Neural progenitor cell (in vitro differentiated cells): ENCODE results near the gene CEP19. TPM values are rescaled to one million over a fixed set of nuclear protein-coding genes. Genes with fewer than 3 reads are reported as not detected.
A peak's percentile ranks its signal among the peaks of the same experiment; 100 is the strongest.

ENCODE experiments used
- DNase-seq: peaks from one replicate; pipeline ENCODE4 v3.0.0-alpha.2; 2016; ENCODE audit warnings: low spot score
- H2AFZ ChIP-seq: fragments of 200-600 bp; sonication (generic); replicated peaks from 2 replicates; pipeline ENCODE4 v1.6.1; 2016; ENCODE audit warnings: antibody characterized with exemption
- H3F3A ChIP-seq: fragments of 200-600 bp; sonication (generic); 2 replicates; pipeline ENCODE4 v1.6.1; 2016; ENCODE audit warnings: antibody characterized with exemption, low read depth
- H3K27ac ChIP-seq: fragments of 200-600 bp; sonication (generic); 2 replicates; pipeline ENCODE4 v1.5.1; 2016; ENCODE audit warnings: mild to moderate bottlenecking
- H3K27me3 ChIP-seq: fragments of 200-600 bp; sonication (generic); 2 replicates; pipeline ENCODE4 v1.6.1; 2016; ENCODE audit warnings: mild to moderate bottlenecking, moderate library complexity
- H3K36me3 ChIP-seq: fragments of 200-600 bp; sonication (generic); 2 replicates; pipeline ENCODE4 v1.5.1; 2016
- H3K4me1 ChIP-seq: fragments of 200-600 bp; sonication (generic); 2 replicates; pipeline ENCODE4 v1.6.1; 2016; ENCODE audit warnings: mixed run types
- H3K4me2 ChIP-seq: fragments of 200-600 bp; sonication (generic); 2 replicates; pipeline ENCODE4 v1.6.1; 2016
- H3K4me3 ChIP-seq: fragments of 200-600 bp; sonication (generic); 2 replicates; pipeline ENCODE4 v1.5.1; 2016
- H3K79me2 ChIP-seq: fragments of 200-600 bp; sonication (generic); 2 replicates; pipeline ENCODE4 v1.6.1; 2016; ENCODE audit warnings: low read depth
- H3K9ac ChIP-seq: fragments of 200-600 bp; sonication (generic); 2 replicates; pipeline ENCODE4 v1.6.1; 2016
- H3K9me3 ChIP-seq: fragments of 200-600 bp; sonication (generic); 2 replicates; pipeline ENCODE4 v1.5.1; 2016; ENCODE audit warnings: low read depth
- H4K20me1 ChIP-seq: fragments of 200-600 bp; sonication (generic); 2 replicates; pipeline ENCODE4 v1.6.1; 2016; ENCODE audit warnings: low read depth
- H3K27ac Mint-ChIP-seq: 3 replicates; pipeline ENCODE4 v1.8.0; 2021; ENCODE audit warnings: mixed read lengths
- H3K27me3 Mint-ChIP-seq: 2 replicates; pipeline ENCODE4 v1.8.0; 2022; ENCODE audit warnings: low read depth, mild to moderate bottlenecking, inconsistent platforms, moderate library complexity, mixed read lengths; ENCODE audit not compliant: insufficient read depth
- H3K36me3 Mint-ChIP-seq: 3 replicates; pipeline ENCODE4 v1.8.0; 2021; ENCODE audit warnings: mixed read lengths
- H3K4me1 Mint-ChIP-seq: 3 replicates; pipeline ENCODE4 v1.8.0; 2021; ENCODE audit warnings: mixed read lengths
- H3K4me3 Mint-ChIP-seq: 3 replicates; pipeline ENCODE4 v1.8.0; 2021; ENCODE audit warnings: mild to moderate bottlenecking, moderate library complexity, mixed read lengths
- H3K9me3 Mint-ChIP-seq: 3 replicates; pipeline ENCODE4 v1.8.0; 2020; ENCODE audit warnings: mixed read lengths
- CTCF ChIP-seq: fragments of 200-600 bp; sonication (generic); IDR thresholded peaks from 2 replicates; pipeline ENCODE4 v1.5.1; 2017; ENCODE audit warnings: antibody characterized with exemption, mild to moderate bottlenecking
- EZH2 ChIP-seq: fragments of 200-600 bp; sonication (generic); IDR thresholded peaks from 2 replicates; pipeline ENCODE4 v1.6.1; 2017; ENCODE audit warnings: antibody characterized with exemption, mild to moderate bottlenecking, moderate library complexity
- EZH2phosphoT487 ChIP-seq: fragments of 200-600 bp; sonication (generic); IDR thresholded peaks from 2 replicates; pipeline ENCODE4 v1.6.1; 2017; ENCODE audit warnings: antibody characterized with exemption
- total RNA-seq: library from RNA; depleted of rRNA; stranded (reverse); fragments of >200 nt; gene quantifications from 2 replicates; pipeline ENCODE4 v1.2.3, GENCODE V29; 2015; ENCODE audit warnings: low replicate concordance

The CEP19 gene
- total RNA-seq, 1 donor from 2014 or later, result 7.0 TPM

GRCh38 chr3:196706731-196707130 is 5.3 kb downstream of the CEP19 start:
- H3K4me1 ChIP-seq, result no peaks in the 10 kb centered on the region
- no peak overlapping the region for H3K9ac ChIP-seq
- H3K27me3 Mint-ChIP-seq, result no peaks in the 10 kb centered on the region
- H4K20me1 ChIP-seq, result no peaks in the 10 kb centered on the region
- peaks cover 9% of the 10 kb centered on the region for H3K4me1 Mint-ChIP-seq
- no peaks in the 10 kb centered on the region for H3K9me3 ChIP-seq
- H3K79me2 ChIP-seq, result no peaks in the 10 kb centered on the region
- H2AFZ ChIP-seq, result no peak overlapping the region
- H3F3A ChIP-seq, result peaks cover 7% of the 10 kb centered on the region
- peaks cover 5% of the 10 kb centered on the region for H3K36me3 Mint-ChIP-seq
- H3K4me3 ChIP-seq, result no peak overlapping the region
- H3K27ac ChIP-seq, result no peak overlapping the region
- no peak for DNase-seq
- peaks cover 9% of the 10 kb centered on the region for H3K27me3 ChIP-seq
- H3K27ac Mint-ChIP-seq, result no peak overlapping the region
- no peaks in the 10 kb centered on the region for H3K9me3 Mint-ChIP-seq
- H3K36me3 ChIP-seq, result no peaks in the 10 kb centered on the region
- H3K4me2 ChIP-seq, result no peak overlapping the region
- no peak for TF ChIP-seq EZH2
- TF ChIP-seq EZH2phosphoT487, result no peak
- no peak for TF ChIP-seq CTCF
- H3K4me3 Mint-ChIP-seq, result no peak overlapping the region

- no peak overlapping the region for H3K9ac ChIP-seq
- TF ChIP-seq EZH2 (no peak), CTCF (no peak), EZH2phosphoT487 (no peak)
- no peak overlapping the region for H3K4me2 ChIP-seq
- no peaks in the 10 kb centered on the region for H3K4me1 ChIP-seq
- H3K36me3 ChIP-seq, result no peaks in the 10 kb centered on the region
- no peaks in the 10 kb centered on the region for H3K27me3 Mint-ChIP-seq
- H3K4me3 ChIP-seq, result no peak overlapping the region
- no peak overlapping the region for H2AFZ ChIP-seq
- no peaks in the 10 kb centered on the region for H3K9me3 Mint-ChIP-seq
- no peak overlapping the region for H3K27ac Mint-ChIP-seq
- no peak overlapping the region for H3K27ac ChIP-seq
- H3K4me1 Mint-ChIP-seq, result peaks cover 7% of the 10 kb centered on the region
- peaks cover 3% of the 10 kb centered on the region for H3F3A ChIP-seq
- no peaks in the 10 kb centered on the region for H4K20me1 ChIP-seq
- no peak overlapping the region for H3K4me3 Mint-ChIP-seq
- no peaks in the 10 kb centered on the region for H3K9me3 ChIP-seq
- H3K36me3 Mint-ChIP-seq, result peaks cover 5% of the 10 kb centered on the region
- H3K27me3 ChIP-seq, result peaks cover 6% of the 10 kb centered on the region
- no peak for DNase-seq
- H3K79me2 ChIP-seq, result no peaks in the 10 kb centered on the region
Measured at GRCh38 chr3:196706327-196706726, 5.7 kb downstream of the CEP19 start.

GRCh38 chr3:196700801-196701200 is 11.2 kb downstream of the CEP19 start:
- Histone ChIP-seq H3K4me1 (no peaks in the 10 kb centered on the region), H2AFZ (no peak overlapping the region), H4K20me1 (no peaks in the 10 kb centered on the region), H3K9ac (no peak overlapping the region), H3K27me3 (no peaks in the 10 kb centered on the region), H3K4me2 (no peak overlapping the region), H3K36me3 (no peaks in the 10 kb centered on the region), H3F3A (no peaks in the 10 kb centered on the region), H3K79me2 (no peaks in the 10 kb centered on the region), H3K9me3 (no peaks in the 10 kb centered on the region), H3K4me3 (no peak overlapping the region), H3K27ac (no peak overlapping the region)
- TF ChIP-seq CTCF (no peak), EZH2 (no peak), EZH2phosphoT487 (no peak)
- no peak for DNase-seq
- no peaks in the 10 kb centered on the region for H3K27me3 Mint-ChIP-seq
- no peaks in the 10 kb centered on the region for H3K36me3 Mint-ChIP-seq
- no peak overlapping the region for H3K4me3 Mint-ChIP-seq
- H3K4me1 Mint-ChIP-seq, result no peaks in the 10 kb centered on the region
- no peak overlapping the region for H3K27ac Mint-ChIP-seq
- H3K9me3 Mint-ChIP-seq, result no peaks in the 10 kb centered on the region

- no peaks in the 10 kb centered on the region for H3K79me2 ChIP-seq
- H4K20me1 ChIP-seq, result no peaks in the 10 kb centered on the region
- no peak for TF ChIP-seq EZH2
- no peak for TF ChIP-seq CTCF
- TF ChIP-seq EZH2phosphoT487, result no peak
- Mint-ChIP-seq H3K4me3 (no peak overlapping the region), H3K27ac (no peak overlapping the region), H3K4me1 (no peaks in the 10 kb centered on the region), H3K36me3 (no peaks in the 10 kb centered on the region), H3K9me3 (no peaks in the 10 kb centered on the region), H3K27me3 (no peaks in the 10 kb centered on the region)
- no peaks in the 10 kb centered on the region for H3K9me3 ChIP-seq
- H3K36me3 ChIP-seq, result no peaks in the 10 kb centered on the region
- no peak overlapping the region for H3K4me3 ChIP-seq
- no peak overlapping the region for H3K27ac ChIP-seq
- no peak overlapping the region for H3K4me2 ChIP-seq
- no peaks in the 10 kb centered on the region for H3K4me1 ChIP-seq
- H2AFZ ChIP-seq, result peak overlapping the region; percentile 72
- H3K27me3 ChIP-seq, result no peaks in the 10 kb centered on the region
- no peak overlapping the region for H3K9ac ChIP-seq
- no peak for DNase-seq
- H3F3A ChIP-seq, result no peaks in the 10 kb centered on the region
Measured at GRCh38 chr3:196699749-196700148, 12.3 kb downstream of the CEP19 start.
